Suppressor macrophage treated with lipopolysaccharide for 4 hours (primary cell): Measurements from ENCODE around the gene KCNN3.
A peak's percentile ranks its signal among the peaks of the same experiment; 100 is the strongest.

Experiments
- DNase-seq: peaks from one replicate; pipeline ENCODE4 v3.0.0-alpha.2; 2020

The KCNN3 gene

GRCh38 chr1:154840269-154841176 lies 29.6 kb downstream of the KCNN3 start:
- DNase-seq = no peak

DNA sequence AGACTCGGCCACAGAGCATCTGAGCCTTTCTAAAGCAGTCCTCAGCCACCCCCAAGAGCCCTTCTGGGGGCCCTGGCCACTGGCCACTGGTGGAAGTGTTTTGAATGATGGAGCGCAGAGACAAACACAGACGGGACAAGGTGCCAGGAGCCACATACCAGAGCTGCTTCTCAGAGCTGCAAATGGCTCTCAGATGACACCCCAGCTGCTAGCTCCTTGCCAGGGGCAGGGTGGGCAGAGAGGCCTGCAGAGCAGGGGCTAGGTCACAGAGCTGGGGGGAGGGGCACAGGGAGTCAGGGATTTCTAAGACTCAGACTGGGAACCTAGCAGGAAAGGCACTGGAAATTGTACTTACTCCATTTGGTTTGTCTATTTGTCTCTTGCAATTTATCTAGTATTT lies 30.4 kb downstream of the KCNN3 start:
- no peak for DNase-seq

DNA sequence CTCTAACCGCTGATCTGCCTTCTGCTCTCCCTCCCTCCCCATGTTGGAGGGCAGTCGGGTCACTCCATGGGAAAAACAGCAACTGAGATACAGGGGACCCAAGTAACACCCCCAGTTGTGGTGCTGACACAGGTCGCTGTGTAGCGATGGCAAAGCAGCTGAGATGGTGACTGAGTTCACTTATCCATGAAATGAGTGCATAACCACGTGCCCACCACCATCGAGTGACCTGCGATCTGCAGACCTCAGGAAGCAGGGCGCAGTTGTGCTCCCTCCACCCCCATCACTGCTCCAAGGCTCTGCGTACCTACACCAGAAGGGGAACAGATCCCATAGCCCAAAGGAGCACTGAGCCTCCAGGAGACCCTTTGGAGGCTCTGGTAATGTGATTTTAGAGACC lies 31.1 kb downstream of the KCNN3 start:
- no peak for DNase-seq

- no peak for DNase-seq
Observed at GRCh38 chr1:154838461-154838860, 31.6 kb downstream of the KCNN3 start.

GRCh38 chr1:154837672-154838171 lies 32.4 kb downstream of the KCNN3 start:
- no peak for DNase-seq

DNA sequence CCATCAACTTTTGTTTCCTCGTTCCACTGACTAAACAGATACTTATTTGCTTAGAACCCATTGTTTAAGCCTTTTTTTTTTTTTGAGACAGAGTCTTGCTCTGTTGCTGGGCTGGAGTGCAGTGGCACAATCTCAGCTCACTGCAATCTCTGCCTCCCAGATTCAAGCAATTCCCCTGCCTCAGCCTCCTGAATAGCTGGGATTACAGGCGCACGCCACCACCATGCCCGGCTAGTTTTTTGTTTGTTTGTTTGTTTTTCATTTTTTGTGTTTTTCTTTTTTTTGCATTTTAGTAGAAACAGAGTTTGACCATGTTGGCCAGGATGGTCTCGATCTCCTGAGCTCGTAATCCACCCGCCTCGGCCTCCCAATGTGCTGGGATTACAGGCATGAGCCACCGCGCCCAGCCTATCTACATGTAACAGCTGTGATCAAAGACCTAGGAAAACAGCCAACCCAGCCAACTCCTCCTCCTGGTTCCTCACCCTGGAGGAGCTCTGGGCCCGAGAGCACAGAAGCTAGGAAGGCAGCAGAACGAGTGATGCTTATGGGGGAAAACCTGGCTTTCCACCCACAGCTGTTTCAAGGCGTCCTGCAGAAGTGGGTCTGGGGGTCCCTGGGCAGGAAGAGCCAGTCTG lies 32.9 kb downstream of the KCNN3 start:
- DNase-seq = no peak

DNA sequence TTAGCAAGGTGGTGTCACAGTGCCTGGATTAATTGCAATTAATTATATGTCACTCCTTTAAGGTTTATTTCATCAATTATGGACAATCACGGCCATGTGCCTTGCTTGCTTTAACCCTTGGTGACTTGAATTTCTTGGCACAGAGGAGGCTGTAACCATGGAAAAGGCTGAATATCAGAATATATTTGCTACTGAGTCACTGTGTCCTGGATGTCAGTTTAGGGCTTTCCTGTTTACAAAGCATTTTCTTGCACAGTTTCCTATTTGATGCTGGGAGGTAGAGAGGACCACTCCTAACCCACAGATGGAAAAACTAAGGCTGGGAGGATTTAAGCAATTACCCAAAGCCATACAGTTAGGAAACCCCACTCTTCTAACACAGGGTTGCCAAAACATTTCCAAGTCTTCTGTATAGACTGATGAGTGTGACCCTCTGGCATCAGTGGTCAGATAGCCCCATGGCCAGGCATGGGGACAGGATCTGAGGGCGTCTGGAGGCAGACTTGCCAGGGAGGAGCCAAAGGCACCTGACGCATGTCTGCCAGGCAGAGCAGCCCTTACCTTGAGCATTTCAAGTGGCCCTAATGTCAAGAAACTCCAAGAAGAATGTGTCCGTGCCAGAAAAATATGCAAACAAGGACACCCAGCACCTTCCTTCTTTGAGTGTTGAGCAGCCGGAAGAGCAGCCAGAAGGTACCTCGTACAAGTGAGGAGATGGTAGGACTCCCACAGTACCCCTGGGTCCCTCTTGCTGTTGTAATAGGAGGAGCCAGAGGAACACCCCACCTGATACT lies 34.4 kb downstream of the KCNN3 start:
- DNase-seq = no peak

GRCh38 chr1:154833841-154834240 lies 36.2 kb downstream of the KCNN3 start:
- no peak for DNase-seq

DNA sequence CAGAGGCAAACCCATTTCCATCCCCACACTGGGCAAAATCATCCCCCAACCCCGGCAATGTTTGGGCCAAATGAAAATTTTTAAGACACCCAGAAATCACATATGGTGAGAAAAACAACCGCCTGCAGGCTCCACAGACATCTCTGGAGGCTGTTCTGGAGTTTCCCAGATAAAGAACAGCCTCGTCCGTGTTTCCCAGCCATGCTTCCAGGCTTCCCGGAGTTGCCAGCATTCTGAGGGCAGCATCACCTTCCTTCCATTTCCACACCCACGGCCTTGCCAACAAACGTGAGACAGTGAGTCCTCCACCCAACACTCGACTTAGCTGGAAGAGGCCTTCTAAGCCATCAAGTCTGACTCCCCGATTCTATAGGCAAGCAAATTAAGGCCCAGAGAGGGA lies 36.9 kb downstream of the KCNN3 start:
- DNase-seq = no peak

GRCh38 chr1:154832384-154832783 lies 37.7 kb downstream of the KCNN3 start:
- no peak for DNase-seq

GRCh38 chr1:154831462-154831861 lies 38.6 kb downstream of the KCNN3 start:
- DNase-seq = no peak

DNA sequence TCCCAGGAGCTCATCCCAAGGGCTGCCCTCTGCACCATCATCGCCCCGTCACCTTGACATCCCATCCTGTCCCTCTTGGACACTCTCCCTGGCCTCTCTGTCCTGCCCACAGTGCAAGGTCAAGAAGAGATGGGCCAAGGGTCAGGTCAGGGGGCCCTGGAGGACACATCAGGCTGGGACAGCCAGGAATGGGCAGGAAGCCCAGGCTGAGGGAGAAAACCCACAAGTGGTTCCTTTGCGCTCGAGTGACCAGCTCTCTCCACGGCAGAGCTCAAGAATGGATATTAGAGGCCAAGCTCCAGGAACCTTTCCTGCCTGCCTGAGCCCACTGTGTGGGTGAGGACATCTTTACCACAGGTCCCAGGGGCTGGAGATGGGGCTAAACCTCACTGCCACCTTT lies 41.0 kb downstream of the KCNN3 start:
- DNase-seq = no peak

GRCh38 chr1:154824179-154825000 lies 45.7 kb downstream of the KCNN3 start:
- no peak for DNase-seq

- DNase-seq = no peak
Observed at GRCh38 chr1:154822717-154823116, 47.4 kb downstream of the KCNN3 start.

DNA sequence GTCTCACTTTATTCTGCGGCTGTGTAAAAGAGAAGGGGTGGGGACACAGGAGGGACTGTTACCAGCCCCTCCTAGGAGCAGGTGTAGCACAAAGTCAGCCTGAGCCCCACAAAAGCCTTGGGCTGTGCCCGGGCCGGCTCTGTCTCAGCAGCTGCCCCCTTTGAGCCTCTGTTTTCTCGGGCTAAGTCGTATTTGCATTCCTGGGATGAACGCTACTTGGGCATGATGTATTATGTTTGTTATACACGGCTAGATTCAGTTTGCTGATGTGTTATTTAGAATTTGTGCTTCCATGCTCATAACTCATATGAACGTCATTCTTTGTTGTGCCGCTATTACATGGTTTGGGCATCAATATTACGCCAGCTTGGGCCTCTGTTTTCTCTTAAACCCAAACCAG lies 47.8 kb downstream of the KCNN3 start:
- no peak for DNase-seq

DNA sequence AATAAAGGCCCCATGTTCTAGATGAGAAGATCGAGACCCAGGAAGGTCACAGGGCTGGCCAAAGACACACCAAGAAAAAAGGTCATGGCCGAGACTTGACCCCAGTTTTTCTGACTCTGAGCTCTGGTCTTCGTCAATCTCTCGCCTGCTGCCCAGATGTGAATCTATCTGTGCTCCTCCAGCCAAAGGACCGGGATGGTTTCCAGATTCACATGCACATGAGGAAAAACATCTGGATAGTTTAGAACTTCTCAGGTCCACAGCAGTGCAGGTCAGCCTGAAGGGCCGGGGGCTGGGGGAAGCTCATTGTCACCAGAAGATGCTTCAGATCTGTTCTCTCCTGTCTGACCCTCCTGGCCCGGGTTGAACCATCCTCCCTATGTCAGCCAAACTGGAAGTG lies 49.0 kb downstream of the KCNN3 start:
- no peak for DNase-seq

GRCh38 chr1:154820646-154821045 lies 49.4 kb downstream of the KCNN3 start:
- no peak for DNase-seq

DNA sequence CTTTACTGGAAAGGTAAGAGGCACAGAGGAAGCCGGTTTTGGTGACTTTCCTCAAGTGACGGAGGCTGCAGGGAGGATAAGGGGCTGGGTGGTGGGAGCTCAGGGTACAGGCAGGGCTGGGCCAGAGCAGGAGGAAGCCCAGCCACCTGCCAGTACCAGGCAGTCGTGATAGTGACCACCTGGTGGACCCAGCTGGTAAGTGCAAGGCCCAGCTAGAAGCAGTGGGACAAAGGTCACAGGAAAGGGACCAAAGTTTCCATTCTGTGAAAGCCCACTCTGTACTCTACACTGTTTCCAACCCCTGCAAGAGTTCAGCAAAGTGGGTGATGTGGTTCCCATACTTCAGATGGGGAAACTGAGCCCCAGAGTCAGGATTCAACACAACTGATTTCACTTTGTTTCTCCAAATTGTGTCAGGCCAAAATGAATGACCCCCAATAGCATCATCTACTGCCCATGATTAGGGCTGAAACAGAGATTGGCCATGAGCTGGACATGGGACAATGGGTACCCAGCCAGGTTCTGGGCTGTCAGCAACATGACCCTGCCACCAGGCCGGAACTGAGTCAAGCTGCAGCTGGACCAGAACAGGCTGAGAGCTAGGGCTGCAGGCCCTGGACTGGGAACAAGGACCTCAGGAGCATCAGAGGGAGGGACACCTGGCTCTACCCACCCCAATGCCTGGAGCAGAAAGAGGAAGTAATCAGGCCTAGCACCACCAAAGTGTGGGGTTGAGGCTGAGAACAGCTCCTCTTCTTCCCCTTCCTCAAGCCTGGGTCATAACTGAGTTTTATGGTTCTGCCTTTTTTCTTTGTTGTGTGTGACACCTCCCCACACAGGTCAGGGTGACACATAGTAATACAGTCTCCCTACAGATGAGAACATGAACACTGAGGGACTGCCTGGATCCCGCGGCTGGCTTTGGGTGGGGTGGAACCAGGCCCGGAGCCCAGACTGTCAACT lies 50.2 kb downstream of the KCNN3 start:
- peak; percentile 23 for DNase-seq

- no peak for DNase-seq
Observed at GRCh38 chr1:154818911-154819310, 51.2 kb downstream of the KCNN3 start.

GRCh38 chr1:154816937-154817336 lies 53.1 kb downstream of the KCNN3 start:
- no peak for DNase-seq

DNA sequence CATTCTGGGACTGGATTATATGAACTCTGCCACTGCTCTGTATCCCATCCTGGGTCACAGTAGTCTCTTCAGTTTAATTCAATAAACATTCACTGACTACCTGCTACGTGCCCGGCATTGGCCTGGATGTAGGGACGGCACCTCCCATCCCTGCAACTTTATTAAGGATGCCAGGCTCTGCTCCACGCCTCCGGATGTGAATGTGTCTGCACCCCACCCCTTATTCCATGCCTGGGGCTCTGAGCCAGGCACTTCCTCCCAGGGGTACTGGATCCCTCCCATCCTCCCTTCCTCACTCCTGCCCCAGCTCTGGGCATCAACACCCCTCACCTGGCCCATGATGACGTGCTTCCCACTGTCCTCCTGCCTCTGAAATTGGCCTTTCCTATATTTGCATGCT lies 53.7 kb downstream of the KCNN3 start:
- no peak for DNase-seq
